ENCODE data around the gene CHST11.

The CHST11 gene

GRCh38 chr12:104701756-104702155 lies 245.0 kb downstream of the CHST11 start:
- no peak for DNase-seq (ENCODE audit: low spot score)
- in situ Hi-C loops (cut with MboI; ENCODE audit: low sequenced_read_pairs, unreplicated experiment), result no loop called here
- no peak for TF ChIP-seq CTCF (IDR thresholded peaks at IDR 0.05; ENCODE audit: borderline replicate concordance, control extremely low read depth, extremely low read depth, insufficient read depth, missing control alignments)

GRCh38 chr12:104702565-104703139 lies 245.9 kb downstream of the CHST11 start:
- DNase-seq (ENCODE audit: low spot score), result no peak
- no peak for TF ChIP-seq CTCF (IDR thresholded peaks at IDR 0.05; ENCODE audit: borderline replicate concordance, control extremely low read depth, extremely low read depth, insufficient read depth, missing control alignments)
- in situ Hi-C loops (cut with MboI; ENCODE audit: low sequenced_read_pairs, unreplicated experiment), result no loop called here

GRCh38 chr12:104703372-104703771 lies 246.6 kb downstream of the CHST11 start:
- no peak for DNase-seq (ENCODE audit: low spot score)
- no peak for TF ChIP-seq CTCF (IDR thresholded peaks at IDR 0.05; ENCODE audit: borderline replicate concordance, control extremely low read depth, extremely low read depth, insufficient read depth, missing control alignments)
- in situ Hi-C loops (cut with MboI; ENCODE audit: low sequenced_read_pairs, unreplicated experiment), result no loop called here

- TF ChIP-seq CTCF (IDR thresholded peaks at IDR 0.05; ENCODE audit: borderline replicate concordance, control extremely low read depth, extremely low read depth, insufficient read depth, missing control alignments), result no peak
- in situ Hi-C loops (cut with MboI; ENCODE audit: low sequenced_read_pairs, unreplicated experiment), result no loop called here
- DNase-seq (ENCODE audit: low spot score), result no peak
Measured at GRCh38 chr12:104704224-104704779, 247.6 kb downstream of the CHST11 start.

GRCh38 chr12:104707194-104707593 lies 250.4 kb downstream of the CHST11 start:
- in situ Hi-C loops (cut with MboI; ENCODE audit: low sequenced_read_pairs, unreplicated experiment), result no loop called here
- DNase-seq (ENCODE audit: low spot score), result no peak
- no peak for TF ChIP-seq CTCF (IDR thresholded peaks at IDR 0.05; ENCODE audit: borderline replicate concordance, control extremely low read depth, extremely low read depth, insufficient read depth, missing control alignments)

GRCh38 chr12:104707794-104708558 lies 251.2 kb downstream of the CHST11 start:
- no peak for DNase-seq (ENCODE audit: low spot score)
- TF ChIP-seq CTCF (IDR thresholded peaks at IDR 0.05; ENCODE audit: borderline replicate concordance, control extremely low read depth, extremely low read depth, insufficient read depth, missing control alignments), result no peak
- in situ Hi-C loops (cut with MboI; ENCODE audit: low sequenced_read_pairs, unreplicated experiment), result no loop called here
